Heart right ventricle (tissue), 16 donors: ENCODE data around the gene HEBP1. TPM values are rescaled to one million over a fixed set of nuclear protein-coding genes. Genes with fewer than 3 reads are reported as not detected.

Source experiments
- ATAC-seq, 8 donors: fragments of 200-7000 bp; cut with Tn5 transposase; one replicate each; pipeline ENCODE4 v1.9.1; 2020; ENCODE audit warnings: mild to moderate bottlenecking in 8 of 8, moderate library complexity in 8 of 8, moderate number of reproducible peaks in 1 of 8
- DNase-seq, 2 donors: peaks; one replicate each; pipeline ENCODE4 v3.0.0-alpha.2; 2020
- H3K27ac ChIP-seq, 10 donors: fragments of 200-600 bp; sonication (generic) in 2 of 10; one replicate each; pipeline versions ENCODE4 v1.5.0 to v1.8.0; 2020 to 2022; ENCODE audit warnings: mild to moderate bottlenecking in 3 of 10
- H3K27me3 ChIP-seq, 7 donors: fragments of 200-600 bp; one replicate each; pipeline ENCODE4 v1.8.0; 2021 to 2022; ENCODE audit warnings: mild to moderate bottlenecking in 2 of 7
- H3K36me3 ChIP-seq, 9 donors: fragments of 200-600 bp; sonication (generic) in 1 of 9; one replicate each; pipeline versions ENCODE4 v1.5.0 to v1.8.0; 2020 to 2022; ENCODE audit warnings: mild to moderate bottlenecking in 2 of 9
- H3K4me1 ChIP-seq, 9 donors: fragments of 200-600 bp; sonication (generic) in 1 of 9; one replicate each; pipeline versions ENCODE4 v1.5.0 to v1.8.0; 2020 to 2022; ENCODE audit warnings: mild to moderate bottlenecking in 4 of 9
- H3K4me3 ChIP-seq, 10 donors: fragments of 200-600 bp; sonication (generic) in 2 of 10; one replicate each; pipeline versions ENCODE4 v1.5.0 to v1.8.0; 2020 to 2022; ENCODE audit warnings: mild to moderate bottlenecking in 7 of 10, moderate library complexity in 2 of 10
- H3K9me3 ChIP-seq, 11 donors: fragments of 200-600 bp in 10 of 11; sonication (generic) in 2 of 11; one replicate each; pipeline versions ENCODE4 v1.5.0 to v1.8.0; 2013 to 2022; ENCODE audit warnings: mild to moderate bottlenecking in 2 of 11, control low read depth in 1 of 11, moderate library complexity in 1 of 11
- WGBS, 2 donors: extraction: QIAGEN DNeasy Blood & Tissue Kit; methylation state at CpG; one replicate each; pipeline ENCODE4 v1.1.7; 2013; ENCODE audit warnings: inconsistent platforms in 1 of 2; 5-methylcytosine and 5-hydroxymethylcytosine counted together
- intact Hi-C, 10 donors: fragments of 100-400 bp; cut with DNase I; formaldehyde crosslinking; loops; one replicate each; pipeline versions ENCODE4 v1.11.1 to v1.14.2; 2022
- polyA plus RNA-seq, 2 donors: library from polyadenylated mRNA; stranded (reverse); fragments of 200-250 nt; gene quantifications; one replicate each; pipeline ENCODE4 v1.2.3, GENCODE V29; 2013
- total RNA-seq, 10 donors: library from RNA; stranded (reverse); fragmentation: NEBNext Ultra II Directional in 3 of 10; extraction: Animal tissue kit (Norgen Biotek cat#: 25700) in 3 of 10; gene quantifications; one replicate each; pipeline versions ENCODE4 v1.2.1 to v1.2.4, GENCODE V29; 2021 to 2023
- TF ChIP-seq, protein P1 (sequence below), 9 donors: fragments of 200-600 bp; sonication (generic) in 2 of 9; IDR thresholded peaks; one replicate each; pipeline versions ENCODE4 v1.5.0 to v1.8.0; 2021 to 2022; ENCODE audit warnings: antibody characterized with exemption in 9 of 9, mild to moderate bottlenecking in 5 of 9, moderate library complexity in 1 of 9
- donor health status: Arrhythmogenic right ventricular cardiomyopathy.
- donor health status: ischemic (EF 13 %, LVEDD 7.1; RV severe dilation, severe dysfunction).
- donor health status: healthy with polysubstance abuse.
- donor health status: DM: no; HTN: yes; CAD: no.
- donor health status: DM: no; HTN: no; CAD: no.
- donor health status: ischemic (EF 25% LVEDD 6.9; RV normal size, moderate dysfunction).
- donor health status: ischemic (EF 25% LVEDD 5.7; RV mildly dilated, moderate dysfunction).
- donor health status: healthy.
- donor health status: DM: yes; HTN: yes; CAD: no.
- donor health status: Ischemic cardiomyopathy.
- donor health status: ischemic (EF 35%, LVEDD 5.7; RV mildly dilated, moderate dysfunction).
- donor health status: nonischemic (EF 11% LVEDD 7.7; RV severe dilation, severe dysfunction).
- donor health status: DM: yes; HTN: yes; CAD: no.
- donor health status: PGD.
- donor health status: ischemic (EF 29% LVEDD 5.4; RV normal size, mild dysfunction).
- donor health status: nonischemic (EF 23%, LVEDD 6.1; RV moderate dilation, normal function).

HEBP1 gene
- total and polyA plus RNA-seq, 12 donors, result 23.7 to 72.0 (median 51.4) TPM

DNA sequence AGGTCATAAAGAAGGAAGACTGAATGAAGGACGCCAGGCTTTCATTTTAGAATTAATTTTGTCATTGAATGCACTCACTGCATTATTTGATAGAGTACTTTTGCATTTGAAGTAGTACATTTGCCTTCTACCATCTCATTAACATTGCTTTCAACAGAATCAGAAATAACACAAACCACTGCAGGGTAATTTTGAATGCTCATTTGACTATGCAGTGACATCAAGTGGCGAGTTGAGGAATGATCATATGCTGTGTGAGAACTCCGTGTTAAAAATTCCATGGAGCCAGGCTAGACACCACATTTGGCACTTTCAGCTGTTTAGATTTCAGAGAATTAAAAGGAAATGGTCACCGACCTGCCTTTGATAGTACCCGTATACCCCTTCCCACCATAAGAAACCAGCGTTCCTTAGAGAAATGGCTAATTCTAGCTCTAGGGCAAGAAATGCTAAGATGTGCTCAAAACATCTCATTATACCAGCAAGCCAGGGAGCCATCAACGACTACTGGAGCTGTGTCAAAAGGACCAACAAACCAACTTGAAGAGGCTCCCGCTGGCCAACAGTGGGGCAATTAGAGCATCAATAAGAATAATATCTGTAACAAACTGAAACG, 16.5 kb downstream of the HEBP1 start:
- Histone ChIP-seq H3K4me3 (no peak overlapping the region), H3K36me3 (peaks cover 0 to 90% (median 23%) of the 10 kb centered on the region in 9 donors), H3K27me3 (no peaks in the 10 kb centered on the region), H3K27ac (no peak overlapping the region), H3K4me1 (peaks cover 0 to 13% (median 3%) of the 10 kb centered on the region in 9 donors), H3K9me3 (no peaks in the 10 kb centered on the region)
- DNase-seq (peak in 1 of 2 donors; percentile 23), ATAC-seq (peak in 6 of 8 donors; percentile 57 to 73 (median 64))
- TF ChIP-seq, protein P1, sequence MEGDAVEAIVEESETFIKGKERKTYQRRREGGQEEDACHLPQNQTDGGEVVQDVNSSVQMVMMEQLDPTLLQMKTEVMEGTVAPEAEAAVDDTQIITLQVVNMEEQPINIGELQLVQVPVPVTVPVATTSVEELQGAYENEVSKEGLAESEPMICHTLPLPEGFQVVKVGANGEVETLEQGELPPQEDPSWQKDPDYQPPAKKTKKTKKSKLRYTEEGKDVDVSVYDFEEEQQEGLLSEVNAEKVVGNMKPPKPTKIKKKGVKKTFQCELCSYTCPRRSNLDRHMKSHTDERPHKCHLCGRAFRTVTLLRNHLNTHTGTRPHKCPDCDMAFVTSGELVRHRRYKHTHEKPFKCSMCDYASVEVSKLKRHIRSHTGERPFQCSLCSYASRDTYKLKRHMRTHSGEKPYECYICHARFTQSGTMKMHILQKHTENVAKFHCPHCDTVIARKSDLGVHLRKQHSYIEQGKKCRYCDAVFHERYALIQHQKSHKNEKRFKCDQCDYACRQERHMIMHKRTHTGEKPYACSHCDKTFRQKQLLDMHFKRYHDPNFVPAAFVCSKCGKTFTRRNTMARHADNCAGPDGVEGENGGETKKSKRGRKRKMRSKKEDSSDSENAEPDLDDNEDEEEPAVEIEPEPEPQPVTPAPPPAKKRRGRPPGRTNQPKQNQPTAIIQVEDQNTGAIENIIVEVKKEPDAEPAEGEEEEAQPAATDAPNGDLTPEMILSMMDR (IDR thresholded peaks at IDR 0.05), result peak; percentile 23 to 73 (median 61)
- 44% methylated on average over 9 of the region's 9 CpGs for WGBS, 2 donors
- intact Hi-C loops, result loop anchor here (1.0 to 10.0 kb wide), 11 partner anchors 66 to 251 kb away; partner anchors contain the start of gene APOLD1 (in 2 of the 10)

DNA sequence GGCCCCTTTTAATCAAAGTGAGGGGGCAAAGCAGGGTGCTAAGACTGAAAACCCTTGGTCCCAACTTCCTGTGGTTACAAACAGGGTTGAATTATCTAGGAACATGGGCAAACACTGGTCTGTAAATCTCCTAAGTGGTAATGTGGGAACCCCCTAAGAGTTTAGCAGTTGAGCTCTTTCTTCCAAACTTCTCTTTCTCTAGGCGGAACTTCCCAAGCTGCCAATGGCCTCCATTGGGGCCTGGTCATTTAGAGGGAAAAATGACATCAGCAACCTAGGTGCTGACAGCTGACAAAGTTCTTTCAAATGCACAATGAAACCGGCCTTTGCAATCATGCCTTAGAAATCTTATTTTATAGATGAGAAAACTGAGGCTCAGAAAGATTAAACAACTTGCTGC, 17.7 kb downstream of the HEBP1 start:
- H3K36me3 ChIP-seq, result peaks cover 0 to 90% (median 26%) of the 10 kb centered on the region in 9 donors
- intact Hi-C loops, result loop anchor here (2.0 to 10.0 kb wide), 10 partner anchors 65 to 252 kb away; partner anchors contain the start of gene APOLD1 (in 2 of the 10)

DNA sequence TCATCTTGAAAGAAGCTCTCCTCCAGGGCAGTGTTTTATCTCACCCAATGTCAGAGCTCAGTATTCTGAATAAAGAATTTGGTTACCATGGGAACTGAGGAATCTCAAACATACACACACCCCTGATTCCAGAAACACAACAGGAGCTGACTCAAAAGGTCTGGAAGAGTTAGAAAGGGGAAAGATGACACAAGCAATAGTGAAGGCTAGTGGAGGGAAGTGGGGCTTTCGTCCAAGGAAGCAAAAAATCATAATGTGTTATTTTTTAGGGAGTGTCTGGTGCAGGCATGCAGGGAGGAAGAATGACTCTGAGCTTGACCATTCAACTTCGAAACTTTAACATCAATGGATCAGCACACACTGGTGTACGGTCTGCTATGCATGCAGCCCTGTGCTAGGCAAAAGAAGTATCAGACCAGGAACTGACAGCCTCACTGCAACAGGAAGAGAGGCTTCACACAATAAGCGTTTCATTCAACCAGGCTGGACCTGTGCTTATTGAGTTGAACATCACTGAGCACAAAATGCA, 20.3 kb downstream of the HEBP1 start:
- ATAC-seq (peak in 7 of 8 donors; percentile 30 to 84 (median 60)), DNase-seq (peak in 1 of 2 donors; percentile 15)
- no peaks in the 10 kb centered on the region for H3K27me3 ChIP-seq
- H3K36me3 ChIP-seq, result peaks cover 0 to 88% (median 8%) of the 10 kb centered on the region in 9 donors
- H3K4me3 ChIP-seq, result no peak overlapping the region
- H3K9me3 ChIP-seq, result no peaks in the 10 kb centered on the region
- intact Hi-C loops, result loop anchor here in 9 of 10 donors (5.0 to 10.0 kb wide), 9 partner anchors 47 to 255 kb away; partner anchors contain the start of gene APOLD1 (in 2 of the 9)
- peaks cover 0 to 29% (median 3%) of the 10 kb centered on the region in 9 donors for H3K4me1 ChIP-seq
- WGBS, 2 donors, result 59 to 61% methylated on average over 4 of the region's 4 CpGs
- TF ChIP-seq, protein P1 (IDR thresholded peaks at IDR 0.05), result no peak
- H3K27ac ChIP-seq, result peak overlapping the region in 1 of 10 donors; percentile 59

More for the DNA sequence above, 17.7 kb downstream of the HEBP1 start:
- Histone ChIP-seq H3K9me3 (no peaks in the 10 kb centered on the region), H3K27ac (no peak overlapping the region), H3K4me3 (no peak overlapping the region), H3K4me1 (peaks cover 0 to 13% (median 3%) of the 10 kb centered on the region in 9 donors), H3K27me3 (no peaks in the 10 kb centered on the region)
- ATAC-seq (no peak), DNase-seq (no peak)
- whole genome bisulfite sequencing, 2 donors, result 83 to 89% methylated on average over 2 of the region's 2 CpGs
- TF ChIP-seq, protein P1 (IDR thresholded peaks at IDR 0.05), result no peak

DNA sequence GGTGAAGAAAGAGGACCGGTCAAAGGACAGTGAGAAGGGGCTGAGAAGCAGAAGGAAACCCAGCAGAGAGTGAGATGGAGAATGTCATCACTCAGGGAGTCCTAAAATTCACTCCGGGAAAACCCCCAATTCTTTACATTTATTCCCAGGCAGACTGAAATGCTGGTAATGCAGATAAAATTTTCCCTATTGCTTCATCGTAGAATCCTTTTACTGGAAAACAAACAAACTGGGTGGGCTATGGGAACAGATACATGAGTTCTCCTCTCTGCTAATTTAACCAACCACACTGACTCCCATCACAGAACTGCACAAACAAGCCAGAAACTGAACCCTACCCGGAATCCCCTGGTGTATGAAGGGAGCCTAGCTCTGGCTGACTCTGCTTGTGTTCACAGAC, 20.9 kb downstream of the HEBP1 start:
- Histone ChIP-seq H3K36me3 (peaks cover 0 to 88% (median 15%) of the 10 kb centered on the region in 9 donors), H3K4me1 (peaks cover 0 to 29% (median 3%) of the 10 kb centered on the region in 9 donors), H3K27ac (peak overlapping the region in 1 of 10 donors; percentile 59), H3K27me3 (no peaks in the 10 kb centered on the region), H3K9me3 (no peaks in the 10 kb centered on the region), H3K4me3 (no peak overlapping the region)
- intact Hi-C loops, result loop anchor here in 1 of 10 donors (5.0 kb wide), 1 partner anchor 47 kb away; no protein-coding TSS in a partner anchor
- ATAC-seq, result no peak
- WGBS, 2 donors, result 73 to 80% methylated on average over 4 of the region's 4 CpGs
- no peak for DNase-seq
- TF ChIP-seq, protein P1 (IDR thresholded peaks at IDR 0.05), result no peak
